ENCODE measurements around the gene TBR1.

The TBR1 gene

GRCh38 chr2:161434118-161434517 lies 18.0 kb downstream of the TBR1 start:
- no peak overlapping the region for H3K4me3 ChIP-seq (ENCODE audit: low read length)
- no peaks in the 10 kb centered on the region for H3K9me3 ChIP-seq (ENCODE audit: insufficient read depth, low read depth, low read length)
- no peaks in the 10 kb centered on the region for H3K36me3 ChIP-seq (ENCODE audit: insufficient read depth, low read length)
- H3K4me1 ChIP-seq (ENCODE audit: insufficient read depth, low read length), result 0 out of 2 replicates have a peak, but pooled peaks cover 4% of the 10 kb centered on the region
- no peak overlapping the region for H3K9ac ChIP-seq (ENCODE audit: low read depth, low read length)
- peaks cover 51% of the 10 kb centered on the region for H3K27me3 ChIP-seq (ENCODE audit: insufficient read depth, low read length)
- H3K27ac ChIP-seq (ENCODE audit: low read depth, low read length), result no peak overlapping the region
- WGBS, result 60% methylated on average over 1 of the region's 1 CpG

DNA sequence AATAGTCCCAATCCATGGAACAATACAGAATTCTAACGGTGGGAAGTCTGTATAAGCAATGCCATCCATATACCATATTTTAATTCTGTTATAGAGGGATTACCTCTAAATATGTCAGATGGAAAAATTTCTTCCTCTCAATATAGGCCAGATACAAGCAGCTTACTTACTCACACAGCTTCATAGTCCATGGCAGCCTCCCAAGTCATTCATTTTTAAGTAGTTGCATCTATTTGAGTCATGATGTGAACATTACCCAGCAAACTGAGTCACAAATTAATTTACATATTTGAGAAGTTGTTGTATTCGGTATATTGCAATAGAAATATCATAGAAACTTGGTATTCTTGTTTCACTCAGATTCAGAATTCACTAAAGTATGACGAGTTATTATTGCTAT lies 20.3 kb downstream of the TBR1 start:
- Histone ChIP-seq H3K4me3 (ENCODE audit: low read length) (no peak overlapping the region), H3K9me3 (ENCODE audit: insufficient read depth, low read depth, low read length) (no peaks in the 10 kb centered on the region), H3K27ac (ENCODE audit: low read depth, low read length) (no peak overlapping the region), H3K27me3 (ENCODE audit: insufficient read depth, low read length) (peaks cover 28% of the 10 kb centered on the region), H3K9ac (ENCODE audit: low read depth, low read length) (no peak overlapping the region), H3K36me3 (ENCODE audit: insufficient read depth, low read length) (no peaks in the 10 kb centered on the region), H3K4me1 (ENCODE audit: insufficient read depth, low read length) (0 out of 2 replicates have a peak, but pooled peaks cover 2% of the 10 kb centered on the region)
- 100% methylated on average over 1 of the region's 3 CpGs for WGBS

- Histone ChIP-seq H3K27me3 (ENCODE audit: insufficient read depth, low read length) (peaks cover 6% of the 10 kb centered on the region; the same call in 1 of the 2 replicates), H3K9me3 (ENCODE audit: insufficient read depth, low read depth, low read length) (no peaks in the 10 kb centered on the region), H3K4me1 (ENCODE audit: insufficient read depth, low read length) (no peaks in the 10 kb centered on the region), H3K36me3 (ENCODE audit: insufficient read depth, low read length) (no peaks in the 10 kb centered on the region), H3K4me3 (ENCODE audit: low read length) (no peak overlapping the region), H3K27ac (ENCODE audit: low read depth, low read length) (no peak overlapping the region), H3K9ac (ENCODE audit: low read depth, low read length) (no peak overlapping the region)
- WGBS, result 67% methylated on average over 2 of the region's 2 CpGs
These were observed 22.5 kb downstream of the TBR1 start for GRCh38 chr2:161438598-161438997.

DNA sequence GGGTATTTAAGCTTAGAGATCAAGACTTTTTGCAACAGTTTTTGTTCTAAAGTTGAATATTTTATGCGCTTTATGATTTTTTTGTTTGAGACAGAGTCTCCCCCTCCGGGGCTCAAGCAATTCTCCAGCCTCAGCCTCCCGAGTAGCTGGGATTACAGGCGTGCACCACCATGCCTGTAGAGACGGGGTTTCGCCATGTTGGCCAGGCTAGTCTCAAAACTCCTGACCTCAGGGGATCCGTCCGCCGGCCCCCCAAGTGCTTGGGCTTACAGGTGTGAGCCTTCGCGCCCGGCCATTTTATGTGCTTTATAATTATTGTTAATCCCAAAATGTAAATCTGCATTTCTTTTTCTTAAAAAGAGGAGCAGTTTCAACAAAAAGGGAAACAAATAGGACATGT lies 29.0 kb downstream of the TBR1 start:
- Histone ChIP-seq H3K4me3 (ENCODE audit: low read length) (no peak overlapping the region), H3K4me1 (ENCODE audit: insufficient read depth, low read length) (no peaks in the 10 kb centered on the region), H3K27ac (ENCODE audit: low read depth, low read length) (no peak overlapping the region), H3K9me3 (ENCODE audit: insufficient read depth, low read depth, low read length) (no peaks in the 10 kb centered on the region), H3K27me3 (ENCODE audit: insufficient read depth, low read length) (no peaks in the 10 kb centered on the region), H3K36me3 (ENCODE audit: insufficient read depth, low read length) (no peaks in the 10 kb centered on the region), H3K9ac (ENCODE audit: low read depth, low read length) (no peak overlapping the region)
- 96% methylated on average over 12 of the region's 12 CpGs for WGBS

GRCh38 chr2:161448431-161448830 lies 32.3 kb downstream of the TBR1 start:
- Histone ChIP-seq H3K4me3 (ENCODE audit: low read length) (no peak overlapping the region), H3K4me1 (ENCODE audit: insufficient read depth, low read length) (no peaks in the 10 kb centered on the region), H3K27ac (ENCODE audit: low read depth, low read length) (no peak overlapping the region), H3K9ac (ENCODE audit: low read depth, low read length) (no peak overlapping the region), H3K9me3 (ENCODE audit: insufficient read depth, low read depth, low read length) (no peaks in the 10 kb centered on the region), H3K36me3 (ENCODE audit: insufficient read depth, low read length) (no peaks in the 10 kb centered on the region), H3K27me3 (ENCODE audit: insufficient read depth, low read length) (no peaks in the 10 kb centered on the region)

DNA sequence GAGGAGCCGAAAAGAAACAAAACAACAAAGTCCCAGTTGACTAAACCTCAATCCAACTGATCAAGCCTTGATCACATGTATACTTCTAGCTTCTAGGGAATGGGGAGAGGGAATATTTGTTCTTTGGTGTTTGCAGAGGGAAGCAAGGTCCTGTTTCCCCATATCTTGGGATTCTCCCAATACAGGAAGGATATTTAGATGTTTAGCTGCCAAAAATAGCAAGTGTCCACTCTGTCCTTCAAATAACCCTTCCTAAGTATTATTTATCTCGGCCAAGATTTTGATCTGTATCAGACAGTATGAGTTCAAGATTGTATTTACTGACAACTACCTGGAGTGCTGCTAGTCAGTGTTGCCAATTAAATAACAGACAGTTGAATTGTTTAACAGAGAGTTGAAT lies 55.5 kb downstream of the TBR1 start:
- WGBS, result 83% methylated on average over 2 of the region's 2 CpGs
- no peaks in the 10 kb centered on the region for H3K4me1 ChIP-seq (ENCODE audit: insufficient read depth, low read length)
- H3K9ac ChIP-seq (ENCODE audit: low read depth, low read length), result no peak overlapping the region
- H3K36me3 ChIP-seq (ENCODE audit: insufficient read depth, low read length), result no peaks in the 10 kb centered on the region
- H3K4me3 ChIP-seq (ENCODE audit: low read length), result no peak overlapping the region
- H3K27ac ChIP-seq (ENCODE audit: low read depth, low read length), result no peak overlapping the region
- H3K9me3 ChIP-seq (ENCODE audit: insufficient read depth, low read depth, low read length), result peaks cover 6% of the 10 kb centered on the region
- H3K27me3 ChIP-seq (ENCODE audit: insufficient read depth, low read length), result no peaks in the 10 kb centered on the region

- Histone ChIP-seq H3K27me3 (ENCODE audit: insufficient read depth, low read length) (no peaks in the 10 kb centered on the region), H3K36me3 (ENCODE audit: insufficient read depth, low read length) (no peaks in the 10 kb centered on the region), H3K27ac (ENCODE audit: low read depth, low read length) (no peak overlapping the region), H3K9me3 (ENCODE audit: insufficient read depth, low read depth, low read length) (peaks cover 6% of the 10 kb centered on the region), H3K4me3 (ENCODE audit: low read length) (no peak overlapping the region), H3K9ac (ENCODE audit: low read depth, low read length) (no peak overlapping the region), H3K4me1 (ENCODE audit: insufficient read depth, low read length) (no peaks in the 10 kb centered on the region)
- WGBS, result 90% methylated on average over 2 of the region's 2 CpGs
These were observed 58.8 kb downstream of the TBR1 start for GRCh38 chr2:161474920-161475319.

Measured in HUES64 (cell line).